GM12874 (cell line): Measurements from ENCODE around the gene NHS.

Source experiments
- CTCF ChIP-seq: IDR thresholded peaks from 2 replicates; pipeline ENCODE4 v1.5.1; 2011; ENCODE audit warnings: low read depth, mild to moderate bottlenecking, control low read depth, low read length, moderate library complexity; ENCODE audit not compliant: insufficient read depth

The NHS gene

GRCh38 chrX:17668929-17669328 is 293.9 kb downstream of the NHS start:
- no peak for TF ChIP-seq CTCF

DNA sequence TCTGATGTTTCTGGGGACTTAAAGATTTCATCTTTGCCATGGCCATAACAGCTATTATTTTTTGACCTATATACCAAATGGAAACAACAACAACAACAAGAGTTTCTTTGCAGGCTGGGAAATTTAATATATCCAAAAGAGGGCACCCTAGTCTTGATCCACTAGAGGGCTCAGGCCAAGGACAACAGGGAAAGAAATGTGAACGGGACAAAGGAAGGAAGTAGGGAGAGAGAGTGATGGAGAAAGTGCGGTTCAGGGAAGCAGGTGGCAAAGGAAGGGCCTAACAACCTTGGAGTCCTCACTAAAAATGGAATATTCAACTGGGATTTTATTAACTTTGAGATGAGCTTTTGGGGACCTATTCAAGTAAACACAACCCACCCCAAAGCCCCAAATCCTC is 294.5 kb downstream of the NHS start:
- no peak for TF ChIP-seq CTCF

GRCh38 chrX:17669891-17670290 is 294.9 kb downstream of the NHS start:
- TF ChIP-seq CTCF, result no peak

GRCh38 chrX:17670874-17671273 is 295.9 kb downstream of the NHS start:
- TF ChIP-seq CTCF, result no peak

GRCh38 chrX:17674601-17675000 is 299.6 kb downstream of the NHS start:
- no peak for TF ChIP-seq CTCF

DNA sequence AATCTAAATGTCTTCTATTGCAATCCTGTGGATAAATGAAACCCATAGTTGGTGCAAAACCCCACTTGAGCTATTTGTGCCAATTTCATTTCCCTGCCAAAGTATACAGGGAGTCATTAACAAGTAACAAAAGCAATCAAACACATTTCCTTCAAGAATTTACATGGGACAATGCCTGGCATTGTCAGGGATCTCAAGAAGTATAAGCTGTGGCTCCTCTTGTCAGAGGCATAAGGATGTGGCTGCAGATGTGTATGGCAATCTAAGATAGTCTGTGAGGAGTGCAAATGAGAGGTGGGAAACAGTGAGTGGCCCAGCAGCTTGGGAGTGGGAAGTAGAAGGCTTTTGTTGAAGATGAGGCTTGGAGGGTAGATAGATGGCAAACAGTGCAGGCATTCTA is 304.3 kb downstream of the NHS start:
- TF ChIP-seq CTCF, result no peak

- TF ChIP-seq CTCF, result no peak
Measured at GRCh38 chrX:17679820-17680219, 304.8 kb downstream of the NHS start.
